Measurements from ENCODE around the gene SFT2D2. TPM values are rescaled to one million over a fixed set of nuclear protein-coding genes. Genes with fewer than 3 reads are reported as not detected.
A peak's percentile ranks its signal among the peaks of the same experiment; 100 is the strongest.
"Not testable (repeated sequence)": the region's sequence is repeated elsewhere in the genome, so short reads cannot be mapped to it uniquely, and the experiment has no call there.

Gene SFT2D2
- 1 to 10 TPM; 7.1 to 7.7 TPM for polyA plus RNA-seq

- Histone ChIP-seq H3K4me1 (ENCODE audit: control insufficient read depth in 2 of 2, insufficient read depth in 2 of 2, low read length in 1 of 2) (peaks cover 0 to 13% of the 10 kb centered on the region in 2 donors), H3K9me3 (ENCODE audit: control insufficient read depth in 2 of 2, insufficient read depth in 1 of 2, low read depth in 1 of 2, low read length in 1 of 2) (no peaks in the 10 kb centered on the region), H3K36me3 (ENCODE audit: control insufficient read depth in 2 of 2, insufficient read depth in 2 of 2, low read length in 1 of 2) (peaks cover 0 to 2% of the 10 kb centered on the region in 2 donors), H3K27ac (ENCODE audit: low read depth in 2 of 2, low read length in 1 of 2) (peak within 1 kb of the TSS; percentile 87 to 92), H3K27me3 (ENCODE audit: control insufficient read depth in 1 of 2, insufficient read depth in 2 of 2, low read length in 2 of 2) (no peaks in the 10 kb centered on the region), H3K4me3 (ENCODE audit: low read depth in 1 of 2, low read length in 2 of 2) (peak within 1 kb of the TSS; percentile 90 to 95)
- 1 to 2% methylated on average over 51 to 58 of the region's 58 CpGs for WGBS, 2 donors
Observed at GRCh38 chr1:168225476-168226190, at the start of gene SFT2D2. TSS of gene SFT2D2 (plus strand) at chr1:168226004. CDS start at chr1:168226080, 76 bp downstream.

GRCh38 chr1:168178227-168178637, 47.6 kb upstream of the SFT2D2 start:
- Histone ChIP-seq H3K27me3 (ENCODE audit: control insufficient read depth in 1 of 2, insufficient read depth in 2 of 2, low read length in 2 of 2) (no peaks in the 10 kb centered on the region), H3K9me3 (ENCODE audit: control insufficient read depth in 2 of 2, insufficient read depth in 1 of 2, low read depth in 1 of 2, low read length in 1 of 2) (no peaks in the 10 kb centered on the region), H3K4me3 (ENCODE audit: low read depth in 1 of 2, low read length in 2 of 2) (peak overlapping the region in 1 of 2 donors; percentile 92), H3K36me3 (ENCODE audit: control insufficient read depth in 2 of 2, insufficient read depth in 2 of 2, low read length in 1 of 2) (no peaks in the 10 kb centered on the region), H3K27ac (ENCODE audit: low read depth in 2 of 2, low read length in 1 of 2) (peak overlapping the region; percentile 71 to 98), H3K4me1 (ENCODE audit: control insufficient read depth in 2 of 2, insufficient read depth in 2 of 2, low read length in 1 of 2) (no peaks in the 10 kb centered on the region)
- WGBS, 2 donors, result 73 to 74% methylated on average over 5 of the region's 5 CpGs

GRCh38 chr1:168178638-168179437, 47.0 kb upstream of the SFT2D2 start, which contains the start of gene TIPRL:
TSS of gene TIPRL (plus strand) at chr1:168178962. CDS start at chr1:168179078, 116 bp downstream.
- Histone ChIP-seq H3K4me3 (ENCODE audit: low read depth in 1 of 2, low read length in 2 of 2) (peak within 1 kb of the TSS; percentile 80 to 92), H3K4me1 (ENCODE audit: control insufficient read depth in 2 of 2, insufficient read depth in 2 of 2, low read length in 1 of 2) (no peaks in the 10 kb centered on the region), H3K27me3 (ENCODE audit: control insufficient read depth in 1 of 2, insufficient read depth in 2 of 2, low read length in 2 of 2) (no peaks in the 10 kb centered on the region), H3K27ac (ENCODE audit: low read depth in 2 of 2, low read length in 1 of 2) (peak within 1 kb of the TSS; percentile 92 to 98), H3K9me3 (ENCODE audit: control insufficient read depth in 2 of 2, insufficient read depth in 1 of 2, low read depth in 1 of 2, low read length in 1 of 2) (no peaks in the 10 kb centered on the region), H3K36me3 (ENCODE audit: control insufficient read depth in 2 of 2, insufficient read depth in 2 of 2, low read length in 1 of 2) (no peaks in the 10 kb centered on the region)
- 0 to 1% methylated on average over 55 to 56 of the region's 56 CpGs for WGBS, 2 donors

GRCh38 chr1:168179438-168180147, 46.2 kb upstream of the SFT2D2 start:
- Histone ChIP-seq H3K9me3 (ENCODE audit: control insufficient read depth in 2 of 2, insufficient read depth in 1 of 2, low read depth in 1 of 2, low read length in 1 of 2) (no peaks in the 10 kb centered on the region), H3K36me3 (ENCODE audit: control insufficient read depth in 2 of 2, insufficient read depth in 2 of 2, low read length in 1 of 2) (no peaks in the 10 kb centered on the region), H3K4me3 (ENCODE audit: low read depth in 1 of 2, low read length in 2 of 2) (peak overlapping the region; percentile 80 to 92), H3K27ac (ENCODE audit: low read depth in 2 of 2, low read length in 1 of 2) (peak overlapping the region; percentile 92 to 98), H3K27me3 (ENCODE audit: control insufficient read depth in 1 of 2, insufficient read depth in 2 of 2, low read length in 2 of 2) (no peaks in the 10 kb centered on the region), H3K4me1 (ENCODE audit: control insufficient read depth in 2 of 2, insufficient read depth in 2 of 2, low read length in 1 of 2) (no peaks in the 10 kb centered on the region)
- 4% methylated on average over 20 of the region's 20 CpGs for WGBS, 2 donors

- WGBS, 2 donors, result 28 to 31% methylated on average over 2 of the region's 2 CpGs
- Histone ChIP-seq H3K4me3 (ENCODE audit: low read depth in 1 of 2, low read length in 2 of 2) (peak overlapping the region; percentile 80 to 92), H3K27ac (ENCODE audit: low read depth in 2 of 2, low read length in 1 of 2) (peak overlapping the region; percentile 92 to 98), H3K9me3 (ENCODE audit: control insufficient read depth in 2 of 2, insufficient read depth in 1 of 2, low read depth in 1 of 2, low read length in 1 of 2) (no peaks in the 10 kb centered on the region), H3K27me3 (ENCODE audit: control insufficient read depth in 1 of 2, insufficient read depth in 2 of 2, low read length in 2 of 2) (no peaks in the 10 kb centered on the region), H3K4me1 (ENCODE audit: control insufficient read depth in 2 of 2, insufficient read depth in 2 of 2, low read length in 1 of 2) (no peaks in the 10 kb centered on the region), H3K36me3 (ENCODE audit: control insufficient read depth in 2 of 2, insufficient read depth in 2 of 2, low read length in 1 of 2) (no peaks in the 10 kb centered on the region)
Observed at GRCh38 chr1:168180148-168180524, 45.7 kb upstream of the SFT2D2 start.

- not testable (repeated sequence) for H3K4me1 ChIP-seq (ENCODE audit: control insufficient read depth in 2 of 2, insufficient read depth in 2 of 2, low read length in 1 of 2); H3K27me3 ChIP-seq (ENCODE audit: control insufficient read depth in 1 of 2, insufficient read depth in 2 of 2, low read length in 2 of 2); H3K4me3 ChIP-seq (ENCODE audit: low read depth in 1 of 2, low read length in 2 of 2); H3K27ac ChIP-seq (ENCODE audit: low read depth in 2 of 2, low read length in 1 of 2); H3K36me3 ChIP-seq (ENCODE audit: control insufficient read depth in 2 of 2, insufficient read depth in 2 of 2, low read length in 1 of 2); H3K9me3 ChIP-seq (ENCODE audit: control insufficient read depth in 2 of 2, insufficient read depth in 1 of 2, low read depth in 1 of 2, low read length in 1 of 2)
- WGBS, 2 donors, result 95 to 96% methylated on average over 15 of the region's 15 CpGs
Observed at GRCh38 chr1:168181063-168181720, 44.6 kb upstream of the SFT2D2 start.

GRCh38 chr1:168187177-168187576, 38.6 kb upstream of the SFT2D2 start:
- no peak overlapping the region for H3K27ac ChIP-seq (ENCODE audit: low read depth in 2 of 2, low read length in 1 of 2)
- no peaks in the 10 kb centered on the region for H3K4me1 ChIP-seq (ENCODE audit: control insufficient read depth in 2 of 2, insufficient read depth in 2 of 2, low read length in 1 of 2)
- H3K9me3 ChIP-seq (ENCODE audit: control insufficient read depth in 2 of 2, insufficient read depth in 1 of 2, low read depth in 1 of 2, low read length in 1 of 2), result no peaks in the 10 kb centered on the region
- H3K36me3 ChIP-seq (ENCODE audit: control insufficient read depth in 2 of 2, insufficient read depth in 2 of 2, low read length in 1 of 2), result peaks cover 2 to 4% of the 10 kb centered on the region in 2 donors
- no peak overlapping the region for H3K4me3 ChIP-seq (ENCODE audit: low read depth in 1 of 2, low read length in 2 of 2)
- no peaks in the 10 kb centered on the region for H3K27me3 ChIP-seq (ENCODE audit: control insufficient read depth in 1 of 2, insufficient read depth in 2 of 2, low read length in 2 of 2)

GRCh38 chr1:168190403-168190802, 35.4 kb upstream of the SFT2D2 start:
- Histone ChIP-seq H3K4me3 (ENCODE audit: low read depth in 1 of 2, low read length in 2 of 2) (no peak overlapping the region), H3K27ac (ENCODE audit: low read depth in 2 of 2, low read length in 1 of 2) (no peak overlapping the region), H3K9me3 (ENCODE audit: control insufficient read depth in 2 of 2, insufficient read depth in 1 of 2, low read depth in 1 of 2, low read length in 1 of 2) (no peaks in the 10 kb centered on the region), H3K27me3 (ENCODE audit: control insufficient read depth in 1 of 2, insufficient read depth in 2 of 2, low read length in 2 of 2) (no peaks in the 10 kb centered on the region), H3K4me1 (ENCODE audit: control insufficient read depth in 2 of 2, insufficient read depth in 2 of 2, low read length in 1 of 2) (no peaks in the 10 kb centered on the region), H3K36me3 (ENCODE audit: control insufficient read depth in 2 of 2, insufficient read depth in 2 of 2, low read length in 1 of 2) (peaks cover 2 to 4% of the 10 kb centered on the region in 2 donors)
- WGBS, 2 donors, result 69 to 78% methylated on average over 2 of the region's 2 CpGs
